Sigmoid colon (tissue), 7 donors: ENCODE results near the gene BIVM. TPM values are rescaled to one million over a fixed set of nuclear protein-coding genes. Genes with fewer than 3 reads are reported as not detected.

ENCODE experiments used
- DNase-seq: peaks from one replicate; pipeline ENCODE4 v3.0.0-alpha.2; 2019
- H3K27ac ChIP-seq, 4 donors: fragments of 200-600 bp; sonication (generic); one replicate each; pipeline ENCODE4 v1.5.1; 2016 to 2019; ENCODE audit warnings: mild to moderate bottlenecking in 1 of 4
- H3K27me3 ChIP-seq, 3 donors: fragments of 200-600 bp; sonication (generic); one replicate each; pipeline ENCODE4 v1.5.1; 2019; ENCODE audit warnings: mild to moderate bottlenecking in 1 of 3
- H3K36me3 ChIP-seq, 4 donors: fragments of 200-600 bp; sonication (generic); one replicate each; pipeline ENCODE4 v1.5.1; 2016 to 2019
- H3K4me1 ChIP-seq, 4 donors: fragments of 200-600 bp; sonication (generic); one replicate each; pipeline ENCODE4 v1.5.1; 2017 to 2019
- H3K4me3 ChIP-seq, 4 donors: fragments of 200-600 bp; sonication (generic); one replicate each; pipeline ENCODE4 v1.5.1; 2017 to 2019; ENCODE audit warnings: mild to moderate bottlenecking in 2 of 4, moderate library complexity in 1 of 4
- H3K9me3 ChIP-seq, 4 donors: fragments of 200-600 bp in 3 of 4; sonication (generic) in 3 of 4; one replicate each; pipeline versions ENCODE4 v1.5.1 to v1.6.1; 2013 to 2019
- EP300 ChIP-seq, 4 donors: sonication (generic); formaldehyde crosslinking; IDR thresholded peaks; one replicate each; pipeline ENCODE4 v1.6.1; 2017; ENCODE audit warnings: antibody characterized with exemption in 4 of 4
- POLR2A ChIP-seq, 2 donors: fragments of 450-650 bp; IDR thresholded peaks; one replicate each; pipeline ENCODE4 v1.6.1; 2016; ENCODE audit warnings: antibody characterized with exemption in 2 of 2, mild to moderate bottlenecking in 2 of 2, moderate library complexity in 2 of 2
- POLR2AphosphoS5 ChIP-seq, 4 donors: sonication (generic); formaldehyde crosslinking; IDR thresholded peaks; one replicate each; pipeline ENCODE4 v1.6.1; 2017; ENCODE audit warnings: antibody characterized with exemption in 4 of 4
- WGBS, 2 donors: extraction: QIAGEN DNeasy Blood & Tissue Kit; methylation state at CpG; one replicate each; pipeline ENCODE4 v1.1.7; 2013; 5-methylcytosine and 5-hydroxymethylcytosine counted together
- intact Hi-C: fragments of 100-400 bp; cut with DNase I; formaldehyde crosslinking; loops from one replicate; pipeline ENCODE4 v1.15.1; 2023
- polyA plus RNA-seq, 3 donors: library from polyadenylated mRNA; stranded (reverse); fragments of 200-250 nt; gene quantifications; one replicate each; pipeline ENCODE4 v1.2.3, GENCODE V29; 2013
- total RNA-seq, 4 donors: library from RNA; depleted of rRNA; stranded (reverse); fragments of >200 nt; gene quantifications; one replicate each; pipeline ENCODE4 v1.1.0, GENCODE V29; 2016
- TF ChIP-seq, protein P1 (sequence below), 4 experiments: fragments of 450-650 bp in 3 of 4; fragments of 200-600 bp in 1 of 4; IDR thresholded peaks; one replicate each; pipeline ENCODE4 v1.5.1; 2016 to 2019; ENCODE audit warnings: antibody characterized with exemption in 4 of 4, mild to moderate bottlenecking in 3 of 4, moderate library complexity in 2 of 4
- donor health status: healthy with polysubstance abuse.
- donor health status: Bipolar disorder and iron deficiency.
- donor health status: healthy.

The BIVM gene, protein sequence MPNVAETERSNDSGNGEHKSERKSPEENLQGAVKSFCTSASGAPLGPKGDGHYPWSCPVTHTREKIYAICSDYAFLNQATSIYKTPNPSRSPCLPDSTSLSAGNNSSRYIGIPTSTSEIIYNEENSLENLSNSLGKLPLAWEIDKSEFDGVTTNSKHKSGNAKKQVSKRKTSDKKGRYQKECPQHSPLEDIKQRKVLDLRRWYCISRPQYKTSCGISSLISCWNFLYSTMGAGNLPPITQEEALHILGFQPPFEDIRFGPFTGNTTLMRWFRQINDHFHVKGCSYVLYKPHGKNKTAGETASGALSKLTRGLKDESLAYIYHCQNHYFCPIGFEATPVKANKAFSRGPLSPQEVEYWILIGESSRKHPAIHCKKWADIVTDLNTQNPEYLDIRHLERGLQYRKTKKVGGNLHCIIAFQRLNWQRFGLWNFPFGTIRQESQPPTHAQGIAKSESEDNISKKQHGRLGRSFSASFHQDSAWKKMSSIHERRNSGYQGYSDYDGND
- 10 to 100 TPM; 14.8 to 31.0 (median 22.1) TPM for total RNA-seq
- 1 to 10 TPM; 5.4 to 8.3 (median 7.8) TPM for polyA plus RNA-seq

DNA sequence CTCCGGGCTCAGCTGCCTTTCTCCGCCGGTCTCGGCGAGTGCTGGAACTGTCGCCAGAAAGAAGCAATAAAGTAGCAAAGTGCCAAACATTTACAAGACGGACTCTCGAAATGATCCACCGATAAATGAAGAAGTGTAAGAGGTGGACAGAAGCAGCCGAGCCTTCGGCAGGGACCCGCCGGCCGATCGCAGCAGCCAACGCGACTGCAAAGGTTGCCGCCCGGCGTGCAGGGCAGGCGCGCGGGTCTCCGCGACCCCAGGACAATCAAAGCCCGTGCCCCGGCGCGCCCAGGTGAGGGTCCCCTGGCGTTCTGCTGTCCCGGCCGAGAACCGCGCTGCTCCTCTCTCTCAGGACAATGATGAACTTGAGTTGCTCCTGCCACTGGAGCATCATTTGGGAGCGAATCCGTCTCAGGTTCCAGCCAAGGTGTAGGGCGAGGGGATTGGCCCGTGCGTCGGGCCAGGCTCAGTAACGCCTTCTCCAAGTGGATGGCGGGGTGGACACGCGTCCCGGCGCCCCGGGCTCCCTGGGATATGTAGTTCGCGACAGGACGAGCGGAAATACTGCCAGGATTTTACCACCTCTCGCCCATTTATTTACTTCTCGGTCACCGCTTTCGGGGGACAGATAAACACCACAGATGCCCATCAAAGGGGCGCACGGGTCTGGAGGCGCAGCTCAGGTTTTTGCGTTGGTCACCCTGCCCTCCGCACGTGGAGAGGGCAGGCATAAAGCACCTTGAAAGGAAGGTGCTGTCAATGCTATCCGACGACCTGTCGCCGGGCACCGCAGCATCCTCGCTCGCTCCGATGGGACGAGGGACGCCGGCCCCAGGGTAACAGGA is at the start of gene BIVM, which contains the start of gene POGLUT2:
TSS of gene BIVM (plus strand) at position 539 of the 845 bp plus-strand sequence. CDS start 8,149 bp downstream, outside the sequence.
TSS of gene POGLUT2 (minus strand) at position 396 of the 845 bp plus-strand sequence. CDS start at position 90, 306 bp downstream.
- TF ChIP-seq POLR2AphosphoS5 (IDR thresholded peaks at IDR 0.05) (peak in 3 of 4 donors; percentile 31 to 72 (median 52)), EP300 (IDR thresholded peaks at IDR 0.05) (no peak)
- WGBS, 2 donors = 0% methylated on average over 72 of the region's 72 CpGs
- intact Hi-C loops = loop anchor here (1.0 to 2.0 kb wide), 3 partner anchors 26 to 206 kb away; partner anchors contain the start of genes ERCC5 and TEX30
- Histone ChIP-seq H3K9me3 (no peaks in the 10 kb centered on the region), H3K36me3 (peaks cover 0 to 8% (median 0%) of the 10 kb centered on the region in 4 donors), H3K27me3 (no peaks in the 10 kb centered on the region), H3K4me1 (peaks cover 0 to 33% (median 23%) of the 10 kb centered on the region in 4 donors), H3K27ac (peak within 1 kb of the TSS; percentile 84 to 90 (median 84)), H3K4me3 (peak within 1 kb of the TSS; percentile 75 to 91 (median 86))
- DNase-seq = peak; percentile 96

DNA sequence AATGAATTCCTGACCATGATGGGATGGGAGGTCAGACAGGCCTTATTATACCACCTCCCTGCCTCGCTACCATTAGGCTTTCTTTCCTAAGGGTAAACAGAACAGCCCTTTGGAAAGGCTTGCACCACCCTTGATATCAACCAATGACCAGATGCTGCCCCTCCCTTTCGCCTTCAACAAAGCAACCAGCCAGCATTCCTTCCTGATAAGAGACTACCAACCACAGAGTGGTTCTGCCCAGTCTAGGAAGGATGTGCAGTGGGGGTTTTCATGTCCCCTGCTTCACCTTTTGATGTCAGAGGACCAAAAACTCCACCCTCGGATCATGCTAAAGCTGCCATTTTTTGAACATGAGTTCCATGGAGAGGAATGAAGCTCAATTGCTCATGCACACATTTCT is 47.0 kb upstream of the BIVM start:
- Histone ChIP-seq H3K27ac (no peak overlapping the region), H3K4me3 (no peak overlapping the region), H3K4me1 (no peaks in the 10 kb centered on the region), H3K36me3 (no peaks in the 10 kb centered on the region), H3K27me3 (no peaks in the 10 kb centered on the region), H3K9me3 (no peaks in the 10 kb centered on the region)
- intact Hi-C loops = no loop called here
- DNase-seq = no peak
- TF ChIP-seq EP300 (IDR thresholded peaks at IDR 0.05) = no peak
- TF ChIP-seq, protein P1, sequence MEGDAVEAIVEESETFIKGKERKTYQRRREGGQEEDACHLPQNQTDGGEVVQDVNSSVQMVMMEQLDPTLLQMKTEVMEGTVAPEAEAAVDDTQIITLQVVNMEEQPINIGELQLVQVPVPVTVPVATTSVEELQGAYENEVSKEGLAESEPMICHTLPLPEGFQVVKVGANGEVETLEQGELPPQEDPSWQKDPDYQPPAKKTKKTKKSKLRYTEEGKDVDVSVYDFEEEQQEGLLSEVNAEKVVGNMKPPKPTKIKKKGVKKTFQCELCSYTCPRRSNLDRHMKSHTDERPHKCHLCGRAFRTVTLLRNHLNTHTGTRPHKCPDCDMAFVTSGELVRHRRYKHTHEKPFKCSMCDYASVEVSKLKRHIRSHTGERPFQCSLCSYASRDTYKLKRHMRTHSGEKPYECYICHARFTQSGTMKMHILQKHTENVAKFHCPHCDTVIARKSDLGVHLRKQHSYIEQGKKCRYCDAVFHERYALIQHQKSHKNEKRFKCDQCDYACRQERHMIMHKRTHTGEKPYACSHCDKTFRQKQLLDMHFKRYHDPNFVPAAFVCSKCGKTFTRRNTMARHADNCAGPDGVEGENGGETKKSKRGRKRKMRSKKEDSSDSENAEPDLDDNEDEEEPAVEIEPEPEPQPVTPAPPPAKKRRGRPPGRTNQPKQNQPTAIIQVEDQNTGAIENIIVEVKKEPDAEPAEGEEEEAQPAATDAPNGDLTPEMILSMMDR (IDR thresholded peaks at IDR 0.05) = no peak
- TF ChIP-seq POLR2AphosphoS5 (IDR thresholded peaks at IDR 0.05) = no peak
- no peak for TF ChIP-seq POLR2A (IDR thresholded peaks at IDR 0.05)
- WGBS, 2 donors = 90 to 91% methylated on average over 3 of the region's 3 CpGs

DNA sequence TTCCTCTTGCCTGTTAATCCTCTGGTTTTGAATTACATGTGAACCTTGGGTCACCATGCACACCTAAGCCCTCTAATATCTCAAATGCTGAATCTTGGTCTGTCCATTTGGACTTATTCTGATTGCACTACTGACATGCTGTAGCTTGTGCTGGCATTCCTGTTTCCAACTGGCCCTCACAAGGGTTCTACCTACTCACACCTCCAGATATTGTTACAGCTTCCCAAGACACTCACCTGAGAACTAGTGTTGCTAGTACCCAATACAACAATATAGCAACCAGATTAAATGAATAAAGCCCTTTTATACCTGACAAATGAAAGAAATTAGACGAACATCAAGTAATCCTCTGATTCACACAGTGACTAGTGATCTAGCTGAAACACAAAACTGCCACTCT is 41.9 kb upstream of the BIVM start:
- H3K4me1 ChIP-seq = no peaks in the 10 kb centered on the region
- no peaks in the 10 kb centered on the region for H3K27me3 ChIP-seq
- intact Hi-C loops = no loop called here
- H3K4me3 ChIP-seq = no peak overlapping the region
- DNase-seq = no peak
- 91% methylated on average over 1 of the region's 1 CpG for WGBS, 2 donors
- H3K36me3 ChIP-seq = no peaks in the 10 kb centered on the region
- H3K27ac ChIP-seq = no peak overlapping the region
- TF ChIP-seq, protein P1 (IDR thresholded peaks at IDR 0.05) = no peak
- no peak for TF ChIP-seq POLR2AphosphoS5 (IDR thresholded peaks at IDR 0.05)
- TF ChIP-seq POLR2A (IDR thresholded peaks at IDR 0.05) = no peak
- no peak for TF ChIP-seq EP300 (IDR thresholded peaks at IDR 0.05)
- H3K9me3 ChIP-seq = no peaks in the 10 kb centered on the region

DNA sequence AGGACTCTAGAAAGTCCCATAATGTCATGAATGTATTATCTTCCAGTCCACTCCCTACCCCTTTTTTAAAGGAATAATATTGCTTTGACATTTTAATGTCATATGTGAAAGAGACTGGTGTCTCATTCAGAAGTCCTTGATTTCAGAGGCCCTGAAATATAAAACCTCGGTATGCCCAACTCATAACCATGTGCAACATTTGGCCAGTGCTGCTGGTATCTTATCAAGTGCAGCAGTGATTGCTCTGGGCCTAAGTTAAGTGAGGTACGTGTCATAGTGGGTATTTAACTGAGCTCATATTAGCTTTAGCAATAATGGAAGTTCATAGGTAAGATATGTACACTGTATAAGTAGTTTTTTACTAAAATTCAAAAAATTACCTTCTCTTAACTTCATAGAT is 40.1 kb upstream of the BIVM start:
- Histone ChIP-seq H3K4me1 (no peaks in the 10 kb centered on the region), H3K27me3 (no peaks in the 10 kb centered on the region), H3K4me3 (no peak overlapping the region), H3K36me3 (no peaks in the 10 kb centered on the region), H3K27ac (no peak overlapping the region), H3K9me3 (no peaks in the 10 kb centered on the region)
- no peak for DNase-seq
- WGBS, 2 donors = 83 to 88% methylated on average over 2 of the region's 2 CpGs
- no peak for TF ChIP-seq POLR2A (IDR thresholded peaks at IDR 0.05)
- TF ChIP-seq POLR2AphosphoS5 (IDR thresholded peaks at IDR 0.05) = no peak
- TF ChIP-seq, protein P1 (IDR thresholded peaks at IDR 0.05) = no peak
- TF ChIP-seq EP300 (IDR thresholded peaks at IDR 0.05) = no peak
- intact Hi-C loops = no loop called here
